Neuronal stem cell (in vitro differentiated cells): Measurements from ENCODE around the gene KSR2.

ENCODE experiments used
- DNase-seq: peaks from one replicate; pipeline ENCODE4 v3.0.0-alpha.2; 2013; ENCODE audit warnings: low spot score
- H2AFZ ChIP-seq: one replicate; pipeline ENCODE4 v1.6.1; 2013; ENCODE audit warnings: mild to moderate bottlenecking, low read length, inconsistent platforms
- H2AK5ac ChIP-seq: 2 replicates; pipeline ENCODE4 v1.6.1; 2013; ENCODE audit warnings: low read depth, mild to moderate bottlenecking, inconsistent platforms, low read length, moderate library complexity, mixed read lengths
- H2BK120ac ChIP-seq: 2 replicates; pipeline ENCODE4 v1.6.1; 2013; ENCODE audit warnings: low read depth, mild to moderate bottlenecking, inconsistent platforms, low read length, moderate library complexity, mixed read lengths
- H2BK12ac ChIP-seq: one replicate; pipeline ENCODE4 v1.6.1; 2013; ENCODE audit warnings: low read length, inconsistent platforms
- H2BK15ac ChIP-seq: 2 replicates; pipeline ENCODE4 v1.6.1; 2013; ENCODE audit warnings: mild to moderate bottlenecking, low read length, inconsistent platforms, mixed read lengths
- H2BK5ac ChIP-seq: one replicate; pipeline ENCODE4 v1.6.1; 2013; ENCODE audit warnings: inconsistent platforms, mild to moderate bottlenecking, low read length, moderate library complexity
- H3K14ac ChIP-seq: one replicate; pipeline ENCODE4 v1.6.1; 2013; ENCODE audit warnings: low read length, inconsistent platforms
- H3K18ac ChIP-seq: 2 replicates; pipeline ENCODE4 v1.6.1; 2013; ENCODE audit warnings: low read length, inconsistent platforms
- H3K23ac ChIP-seq: 2 replicates; pipeline ENCODE4 v1.6.1; 2013; ENCODE audit warnings: low read depth, mild to moderate bottlenecking, mixed read lengths, low read length, inconsistent platforms; ENCODE audit not compliant: poor library complexity
- H3K27ac ChIP-seq: replicated peaks from 3 replicates; pipeline ENCODE4 v1.5.1; 2013; ENCODE audit warnings: low read length, inconsistent platforms
- H3K27me3 ChIP-seq, 3 experiments: 2 replicates each; pipeline ENCODE4 v1.6.1; 2013; ENCODE audit warnings: low read length in 3 of 3, mild to moderate bottlenecking in 2 of 3, inconsistent platforms in 1 of 3, low read depth in 1 of 3, mixed read lengths in 1 of 3, moderate library complexity in 1 of 3; ENCODE audit not compliant: control insufficient read depth in 3 of 3, insufficient read depth in 3 of 3
- H3K36me3 ChIP-seq, 2 donors: replicated peaks in 1 of 2; 2 replicates each; pipeline ENCODE4 v1.6.1; 2013; ENCODE audit warnings: low read length in 2 of 2; ENCODE audit not compliant: control insufficient read depth in 2 of 2, insufficient read depth in 2 of 2
- H3K4ac ChIP-seq: 2 replicates; pipeline ENCODE4 v1.6.1; 2013; ENCODE audit warnings: inconsistent platforms, mild to moderate bottlenecking, low read length, moderate library complexity
- H3K4me1 ChIP-seq, 2 donors: 1 replicate in 1 of 2; 2 replicates in 1 of 2; pipeline ENCODE4 v1.6.1; 2013; ENCODE audit warnings: low read length in 2 of 2, low read depth in 1 of 2; ENCODE audit not compliant: control insufficient read depth in 2 of 2, insufficient read depth in 1 of 2
- H3K4me2 ChIP-seq: one replicate; pipeline ENCODE4 v1.6.1; 2013; ENCODE audit warnings: mild to moderate bottlenecking, low read length, inconsistent platforms; ENCODE audit not compliant: insufficient read depth, poor library complexity, severe bottlenecking
- H3K4me3 ChIP-seq, 2 donors: 2 replicates each; pipeline ENCODE4 v1.5.1; 2013; ENCODE audit warnings: low read length in 2 of 2, mild to moderate bottlenecking in 2 of 2, inconsistent platforms in 1 of 2, moderate library complexity in 1 of 2
- H3K79me1 ChIP-seq: one replicate; pipeline ENCODE4 v1.6.1; 2013; ENCODE audit warnings: low read depth, mild to moderate bottlenecking, inconsistent platforms, low read length, moderate library complexity
- H3K9ac ChIP-seq: one replicate; pipeline ENCODE4 v1.6.1; 2013; ENCODE audit warnings: mild to moderate bottlenecking, low read depth, low read length, inconsistent platforms; ENCODE audit not compliant: poor library complexity
- H3K9me3 ChIP-seq, 2 donors: replicated peaks in 1 of 2; 2 replicates each; pipeline versions ENCODE3 to v1.6.1; 2013; ENCODE audit warnings: low read length in 2 of 2, mild to moderate bottlenecking in 2 of 2, inconsistent platforms in 1 of 2, low read depth in 1 of 2, mixed read lengths in 1 of 2, moderate library complexity in 1 of 2; ENCODE audit not compliant: control insufficient read depth in 2 of 2, insufficient read depth in 1 of 2
- H4K8ac ChIP-seq: one replicate; pipeline ENCODE4 v1.6.1; 2013; ENCODE audit warnings: low read depth, mild to moderate bottlenecking, inconsistent platforms, low read length, moderate library complexity
- H4K91ac ChIP-seq: one replicate; pipeline ENCODE4 v1.6.1; 2013; ENCODE audit warnings: low read length, low read depth, mild to moderate bottlenecking, inconsistent platforms; ENCODE audit not compliant: poor library complexity
- WGBS, 2 donors: extraction: QIAGEN DNeasy Blood & Tissue Kit; methylation state at CpG; one replicate each; pipeline ENCODE4 v1.1.7; 2013; ENCODE audit warnings: missing lambda C conversion rate in 2 of 2, mixed read lengths in 1 of 2; ENCODE audit not compliant: insufficient read length in 2 of 2, insufficient replicate concordance in 1 of 2; ENCODE audit errors: extremely low coverage in 2 of 2; 5-methylcytosine and 5-hydroxymethylcytosine counted together

KSR2 gene

GRCh38 chr12:117526757-117527478, 441.9 kb downstream of the KSR2 start:
- Histone ChIP-seq H3K14ac (no peak overlapping the region), H3K9me3 (no peaks in the 10 kb centered on the region), H2AK5ac (no peak overlapping the region), H4K8ac (no peak overlapping the region), H3K36me3 (no peaks in the 10 kb centered on the region), H2BK12ac (no peak overlapping the region), H3K18ac (no peak overlapping the region), H2BK120ac (no peak overlapping the region), H3K4ac (no peak overlapping the region), H2BK5ac (no peak overlapping the region), H3K4me2 (no peak overlapping the region), H3K4me1 (peaks cover 0 to 3% of the 10 kb centered on the region in 2 donors), H2BK15ac (no peak overlapping the region), H3K27me3 (peaks cover 0 to 2% (median 0%) of the 10 kb centered on the region in 3 experiments), H3K79me1 (no peaks in the 10 kb centered on the region), H3K4me3 (no peak overlapping the region), H3K27ac (no peak overlapping the region), H2AFZ (no peak overlapping the region), H3K23ac (no peak overlapping the region), H4K91ac (no peak overlapping the region), H3K9ac (no peak overlapping the region)
- WGBS, 2 donors, result no CpG with 5 or more reads among the region's 14 CpGs
- DNase-seq, result no peak

- Histone ChIP-seq H3K18ac (no peak overlapping the region), H3K4ac (no peak overlapping the region), H3K27me3 (peaks cover 0 to 2% (median 0%) of the 10 kb centered on the region in 3 experiments), H3K4me1 (peaks cover 0 to 3% of the 10 kb centered on the region in 2 donors), H3K4me2 (no peak overlapping the region), H2AK5ac (no peak overlapping the region), H3K9me3 (no peaks in the 10 kb centered on the region), H3K9ac (no peak overlapping the region), H2BK5ac (no peak overlapping the region), H4K8ac (no peak overlapping the region), H4K91ac (no peak overlapping the region), H3K36me3 (no peaks in the 10 kb centered on the region), H3K27ac (no peak overlapping the region), H2BK15ac (no peak overlapping the region), H3K79me1 (no peaks in the 10 kb centered on the region), H3K23ac (no peak overlapping the region), H2BK12ac (no peak overlapping the region), H3K4me3 (no peak overlapping the region), H2BK120ac (no peak overlapping the region), H2AFZ (no peak overlapping the region), H3K14ac (no peak overlapping the region)
- no peak for DNase-seq
- WGBS, 2 donors, result no CpG with 5 or more reads among the region's 4 CpGs
Observed at GRCh38 chr12:117525766-117526165, 443.0 kb downstream of the KSR2 start.

- Histone ChIP-seq H3K9me3 (no peaks in the 10 kb centered on the region), H3K79me1 (no peaks in the 10 kb centered on the region), H3K4ac (no peak overlapping the region), H3K14ac (no peak overlapping the region), H3K4me1 (peaks cover 0 to 3% of the 10 kb centered on the region in 2 donors), H4K8ac (no peak overlapping the region), H3K9ac (no peak overlapping the region), H2AFZ (no peak overlapping the region), H4K91ac (no peak overlapping the region), H3K4me2 (no peak overlapping the region), H2BK5ac (no peak overlapping the region), H2BK15ac (no peak overlapping the region), H3K23ac (no peak overlapping the region), H3K27me3 (peaks cover 0 to 2% (median 0%) of the 10 kb centered on the region in 3 experiments), H3K36me3 (no peaks in the 10 kb centered on the region), H2BK120ac (no peak overlapping the region), H3K4me3 (no peak overlapping the region), H2BK12ac (no peak overlapping the region), H3K18ac (peak overlapping the region; percentile 28), H3K27ac (no peak overlapping the region), H2AK5ac (peak overlapping the region; percentile 46)
- no peak for DNase-seq
- WGBS, 2 donors, result no CpG with 5 or more reads among the region's 17 CpGs
Observed at GRCh38 chr12:117524806-117525205, 444.0 kb downstream of the KSR2 start.

- H2AK5ac ChIP-seq, result no peak overlapping the region
- H3K27ac ChIP-seq, result no peak overlapping the region
- H3K4ac ChIP-seq, result no peak overlapping the region
- H4K8ac ChIP-seq, result no peak overlapping the region
- H2BK120ac ChIP-seq, result no peak overlapping the region
- H3K4me1 ChIP-seq, result peaks cover 0 to 3% of the 10 kb centered on the region in 2 donors
- H4K91ac ChIP-seq, result no peak overlapping the region
- H3K9ac ChIP-seq, result no peak overlapping the region
- no peak overlapping the region for H2BK5ac ChIP-seq
- H2BK15ac ChIP-seq, result no peak overlapping the region
- no peak overlapping the region for H3K4me2 ChIP-seq
- DNase-seq, result no peak
- no peak overlapping the region for H3K23ac ChIP-seq
- H3K14ac ChIP-seq, result no peak overlapping the region
- no peak overlapping the region for H2BK12ac ChIP-seq
- H3K36me3 ChIP-seq, result no peaks in the 10 kb centered on the region
- H3K27me3 ChIP-seq, result peaks cover 0 to 2% (median 0%) of the 10 kb centered on the region in 3 experiments
- no peak overlapping the region for H3K4me3 ChIP-seq
- no peak overlapping the region for H3K18ac ChIP-seq
- H2AFZ ChIP-seq, result no peak overlapping the region
- no peaks in the 10 kb centered on the region for H3K9me3 ChIP-seq
- no CpG with 5 or more reads among the region's 4 CpGs for WGBS, 2 donors
- H3K79me1 ChIP-seq, result no peaks in the 10 kb centered on the region
Observed at GRCh38 chr12:117523971-117524370, 444.8 kb downstream of the KSR2 start.
